K562 treated with DMSO at 1 percent for 12 hours (cell line): ENCODE data around the gene NPIPB8. TPM values are rescaled to one million over a fixed set of nuclear protein-coding genes. Genes with fewer than 3 reads are reported as not detected.

ENCODE experiments used
- total RNA-seq: library from RNA; unstranded; fragments of 300-600 nt; gene quantifications from 2 replicates; pipeline ENCODE4 v1.2.3, GENCODE V29; 2022; ENCODE audit not compliant: insufficient read depth

Gene NPIPB8
- total RNA-seq: not detected in 2 replicates

DNA sequence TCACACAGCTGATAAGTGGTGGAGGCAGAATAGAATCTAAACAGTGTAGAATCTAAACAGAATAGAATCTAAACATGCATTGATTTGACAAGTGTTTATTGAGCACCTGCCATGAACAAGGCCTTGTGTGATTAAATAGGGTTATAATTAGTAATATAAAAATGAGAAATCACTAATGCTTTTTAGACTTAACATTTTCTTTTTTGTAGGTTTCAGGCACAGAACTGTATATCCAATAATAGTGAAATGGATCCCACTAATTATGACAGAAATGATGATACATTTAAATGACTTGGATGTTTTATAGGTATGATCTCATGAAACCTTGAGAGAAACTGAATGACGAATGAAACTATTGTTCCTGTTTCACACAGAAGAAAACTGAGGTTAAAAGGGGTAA, at the start of gene NPIPB8:
Gene NPIPB8 (plus strand): TSS at position 301 of the 400 bp plus-strand sequence. CDS start 296 bp downstream, outside the sequence.

DNA sequence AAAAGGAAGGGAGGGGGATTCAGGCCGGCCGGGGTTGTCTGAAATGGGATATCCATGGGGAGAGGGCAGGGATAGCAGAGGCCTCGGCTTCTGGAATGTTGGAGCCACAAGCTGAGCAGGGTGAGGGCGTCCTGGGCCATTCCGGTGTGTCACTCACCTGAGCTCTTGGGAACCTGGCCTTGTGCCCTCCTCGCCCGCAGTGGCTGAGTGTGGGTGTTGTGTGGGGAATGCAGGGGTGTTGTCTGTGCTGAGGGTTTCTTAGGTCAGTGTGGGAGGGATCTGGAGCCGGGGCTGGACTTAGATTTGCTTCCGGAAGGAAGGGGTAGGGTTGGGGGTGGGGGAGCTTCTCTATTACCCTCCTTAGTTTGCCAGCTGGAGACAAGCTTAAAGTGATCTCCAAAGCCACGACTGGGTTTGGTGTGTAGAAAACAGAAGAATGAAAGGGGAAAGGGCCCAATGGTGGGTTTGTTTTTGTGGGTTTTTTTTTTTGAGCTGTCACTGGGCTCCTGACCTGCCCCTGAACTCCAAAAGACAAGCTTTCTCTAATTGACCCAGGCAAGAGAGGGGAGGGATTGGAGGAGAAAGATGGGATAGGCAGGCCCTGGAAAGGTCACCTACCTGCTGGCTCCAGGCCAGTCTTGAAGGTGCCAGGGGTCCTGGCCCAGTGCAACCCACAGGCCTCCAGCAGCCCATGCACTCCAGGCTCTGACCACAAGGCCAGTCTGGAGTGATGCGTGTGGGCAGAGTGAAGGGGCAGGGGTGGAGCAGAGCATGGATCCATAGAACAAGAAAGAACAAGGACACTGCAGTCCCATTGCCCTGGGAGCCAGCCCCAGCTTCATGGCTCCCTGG, 40.8 kb upstream of the NPIPB8 start, which contains the start of gene SULT1A2:
Gene SULT1A2 (minus strand): TSS at position 211 of the 852 bp plus-strand sequence. CDS start 1,120 bp downstream, outside the sequence.

DNA sequence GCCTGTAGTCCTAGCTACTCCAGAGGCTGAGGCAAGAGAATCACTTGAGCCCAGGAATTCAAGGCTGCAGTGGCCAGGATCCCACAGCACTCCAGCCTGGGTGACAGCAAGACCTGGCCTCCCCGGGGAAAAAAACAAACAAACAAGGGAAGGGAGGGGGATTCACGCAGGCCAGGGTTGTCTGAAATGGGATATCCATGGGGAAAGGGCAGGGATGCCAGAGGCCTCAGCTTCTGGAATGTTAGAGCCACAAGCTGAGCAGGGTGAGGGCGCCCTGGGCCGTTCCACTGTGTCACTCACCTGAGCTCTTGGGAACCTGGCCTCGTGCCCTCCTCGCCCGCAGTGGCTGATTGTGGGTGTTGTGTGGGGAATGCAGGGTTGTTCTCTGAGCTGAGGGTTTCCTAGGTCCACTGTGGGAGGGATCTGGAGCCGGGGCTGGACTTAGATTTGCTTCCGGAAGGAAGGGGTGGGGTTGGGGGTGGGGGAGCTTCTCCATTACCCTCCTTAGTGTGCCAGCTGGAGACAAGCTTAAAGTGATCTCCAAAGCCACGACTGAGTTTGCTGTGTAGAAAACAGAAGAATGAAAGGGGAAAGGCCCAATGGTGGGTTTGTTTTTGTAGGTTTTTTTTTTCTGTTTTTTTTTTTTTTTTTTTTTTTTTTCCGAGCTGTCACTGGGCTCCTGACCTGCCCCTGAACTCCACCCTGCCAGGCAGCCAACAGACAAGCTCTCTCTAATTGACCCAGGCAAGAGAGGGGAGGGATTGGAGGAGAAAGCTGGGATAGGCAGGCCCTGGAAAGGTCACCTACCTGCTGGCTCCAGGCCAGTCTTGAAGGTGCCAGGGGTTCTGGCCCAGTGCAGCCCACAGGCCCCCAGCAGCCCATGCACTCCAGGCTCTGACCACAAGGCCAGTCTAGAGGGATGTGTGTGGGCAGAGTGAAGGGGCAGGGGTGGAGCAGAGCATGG, 28.0 kb upstream of the NPIPB8 start, which contains the start of gene SULT1A1:
Gene SULT1A1 (minus strand): TSS at position 414 of the 964 bp plus-strand sequence. CDS start 1,189 bp downstream, outside the sequence.

Other genes with a start within 250 kb of the NPIPB8 start
- gene EIF3CL, start 234.2 kb upstream of the NPIPB8 start, total RNA-seq: 111 and 117 TPM in 2 replicates
- not detected in 2 replicates for gene NPIPB7, start 165.7 kb upstream of the NPIPB8 start, total RNA-seq
- 29.1 and 53.8 TPM in 2 replicates for gene CLN3, start 146.0 kb upstream of the NPIPB8 start, total RNA-seq
- gene APOBR, start 143.4 kb upstream of the NPIPB8 start, total RNA-seq: 4.7 and 4.9 TPM in 2 replicates
- gene IL27, start 131.2 kb upstream of the NPIPB8 start, total RNA-seq: not detected in 2 replicates
- 107 and 122 TPM in 2 replicates for gene NUPR1, start 99.1 kb upstream of the NPIPB8 start, total RNA-seq
- 31.5 and 32.6 TPM in 2 replicates for gene SGF29, start 84.1 kb upstream of the NPIPB8 start, total RNA-seq
- gene SULT1A2, start 41.0 kb upstream of the NPIPB8 start, total RNA-seq: 5.1 and 7.9 TPM in 2 replicates
- 58.9 and 62.1 TPM in 2 replicates for gene SULT1A1, start 28.0 kb upstream of the NPIPB8 start, total RNA-seq
- 301 and 323 TPM in 2 replicates for gene EIF3C, start 73.4 kb downstream of the NPIPB8 start, total RNA-seq
- not detected in 2 replicates for gene NPIPB9, start 113.7 kb downstream of the NPIPB8 start, total RNA-seq
- gene ATXN2L, start 184.9 kb downstream of the NPIPB8 start, total RNA-seq: 123 and 257 TPM in 2 replicates
- 221 and 251 TPM in 2 replicates for gene TUFM, start 208.3 kb downstream of the NPIPB8 start, total RNA-seq
- gene SH2B1, start 225.8 kb downstream of the NPIPB8 start, total RNA-seq: 43.1 and 53.3 TPM in 2 replicates
- gene ATP2A1, start 240.4 kb downstream of the NPIPB8 start, total RNA-seq: 2.1 and 6.5 TPM in 2 replicates